Activated naive CD4-positive, alpha-beta T cell treated with Interleukin-2 at 50 U/mL for 16 hours (primary cell): Measurements from ENCODE around the gene MAP4K1.
A peak's percentile ranks its signal among the peaks of the same experiment; 100 is the strongest.

ENCODE experiments used
- DNase-seq: peaks from one replicate; pipeline ENCODE4 v3.0.0-alpha.2; 2020

MAP4K1 gene

GRCh38 chr19:38617764-38618589, at the start of gene MAP4K1:
Gene MAP4K1, minus strand, starts transcription at chr19:38617953. Its CDS starts 58 bp downstream, at chr19:38617895.
- peak; percentile 68 for DNase-seq

DNA sequence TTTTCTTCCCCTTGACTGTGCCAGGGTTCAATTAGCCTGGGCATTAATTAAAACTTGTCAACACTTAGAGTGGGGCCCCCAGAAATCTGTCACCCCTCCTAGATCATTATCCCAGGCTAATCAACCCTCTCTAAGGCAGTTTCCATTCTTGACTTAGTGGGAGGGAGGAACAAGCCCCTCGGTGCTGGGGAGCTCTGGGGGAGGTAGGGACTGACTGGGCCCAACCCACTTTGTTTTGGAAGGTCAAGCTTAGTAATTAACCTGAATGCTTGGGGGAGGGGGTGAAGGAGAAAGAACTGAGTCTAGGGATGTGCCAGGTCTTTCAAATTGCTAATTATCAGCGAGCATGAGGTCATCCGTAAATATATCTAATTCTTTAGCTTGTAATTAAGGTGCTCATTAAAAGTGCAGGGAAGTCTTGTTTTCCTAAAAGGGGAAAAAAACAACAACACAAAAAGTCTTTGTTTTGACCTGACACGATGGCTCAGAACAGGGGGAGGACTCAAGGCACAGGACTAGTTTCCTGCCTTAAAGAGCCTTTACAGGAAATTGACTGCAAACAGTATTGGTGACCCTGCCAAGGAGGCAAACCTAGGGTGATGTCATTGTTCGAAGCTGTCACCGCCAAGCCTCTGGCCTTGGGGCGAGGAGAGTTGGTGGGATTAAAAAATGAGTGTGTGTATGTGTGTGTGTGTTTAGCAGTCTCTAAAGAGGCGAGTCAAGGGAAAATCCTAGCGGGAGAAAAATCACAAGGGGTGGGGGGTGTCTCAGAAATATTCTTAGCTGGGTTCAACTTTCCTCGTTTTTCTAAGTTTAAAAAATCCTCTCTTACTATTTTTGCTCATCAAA, 49.1 kb upstream of the MAP4K1 start:
- DNase-seq, result peak; percentile 40

DNA sequence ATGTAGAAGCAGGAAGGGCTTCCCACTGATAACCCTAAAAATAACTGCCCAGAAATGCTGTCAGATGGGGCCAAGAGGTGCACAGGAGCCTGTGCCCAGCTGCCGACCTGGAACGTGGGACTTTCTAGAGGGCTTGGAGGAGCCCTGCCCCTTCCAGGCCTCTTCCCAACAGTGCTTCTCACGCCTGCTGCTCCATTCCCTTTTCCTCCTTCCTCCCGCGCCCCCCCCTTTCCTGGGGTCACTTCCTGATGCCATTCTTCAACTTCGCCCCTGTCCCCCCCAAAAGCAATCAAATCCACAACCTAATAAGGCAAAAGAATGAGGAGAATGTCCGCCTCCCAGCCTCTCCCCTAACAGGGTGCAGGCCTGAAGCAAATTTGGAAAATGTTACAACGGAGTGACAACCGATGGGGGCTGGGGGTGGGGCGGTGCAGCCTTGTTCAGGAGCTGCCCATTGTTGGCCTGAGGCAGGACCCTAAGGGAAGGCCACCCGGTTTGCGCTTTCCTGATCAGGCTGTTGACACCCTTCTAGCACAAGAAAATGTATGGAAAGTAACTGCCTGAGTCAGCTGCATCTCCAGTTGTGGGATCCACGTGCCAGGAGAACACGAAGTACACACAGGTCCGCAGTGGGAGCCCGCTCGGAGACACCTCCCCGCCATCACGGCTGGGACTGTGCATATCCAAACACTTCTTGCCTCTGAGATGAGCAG, 48.4 kb upstream of the MAP4K1 start:
- no peak for DNase-seq

- no peak for DNase-seq
Measured at GRCh38 chr19:38665219-38665931, 47.6 kb upstream of the MAP4K1 start.

GRCh38 chr19:38664503-38665211, 46.9 kb upstream of the MAP4K1 start:
- DNase-seq, result no peak

- no peak for DNase-seq
Measured at GRCh38 chr19:38663957-38664502, 46.3 kb upstream of the MAP4K1 start.

DNA sequence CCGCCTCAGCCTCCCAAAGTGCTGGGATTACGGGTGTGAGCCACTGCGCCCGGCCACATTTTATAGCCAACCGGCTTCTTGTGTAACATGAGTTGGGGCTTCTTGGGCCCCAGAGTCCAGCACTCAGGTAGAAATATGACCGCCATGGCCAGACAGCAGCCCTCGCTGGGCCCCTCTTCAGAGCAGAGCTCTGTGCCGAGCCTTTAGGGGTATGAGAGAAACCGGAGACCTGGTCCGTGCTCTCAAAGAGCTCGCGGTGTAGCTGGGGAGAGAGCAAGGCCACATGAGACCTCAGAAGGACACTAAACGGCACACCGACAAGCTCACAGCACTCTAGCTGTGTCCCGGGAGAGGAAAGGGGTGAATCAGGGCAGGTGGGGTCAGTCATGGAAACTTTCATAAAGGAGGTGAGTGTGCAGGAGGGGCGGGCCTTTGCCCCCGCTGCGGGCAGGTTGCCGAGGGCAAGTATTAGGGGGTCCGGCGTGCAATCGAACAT, 45.5 kb upstream of the MAP4K1 start:
- DNase-seq, result no peak

GRCh38 chr19:38662537-38663155, 44.9 kb upstream of the MAP4K1 start:
- no peak for DNase-seq

GRCh38 chr19:38661996-38662395, 44.2 kb upstream of the MAP4K1 start:
- no peak for DNase-seq

- DNase-seq, result no peak
Measured at GRCh38 chr19:38661136-38661535, 43.4 kb upstream of the MAP4K1 start.

DNA sequence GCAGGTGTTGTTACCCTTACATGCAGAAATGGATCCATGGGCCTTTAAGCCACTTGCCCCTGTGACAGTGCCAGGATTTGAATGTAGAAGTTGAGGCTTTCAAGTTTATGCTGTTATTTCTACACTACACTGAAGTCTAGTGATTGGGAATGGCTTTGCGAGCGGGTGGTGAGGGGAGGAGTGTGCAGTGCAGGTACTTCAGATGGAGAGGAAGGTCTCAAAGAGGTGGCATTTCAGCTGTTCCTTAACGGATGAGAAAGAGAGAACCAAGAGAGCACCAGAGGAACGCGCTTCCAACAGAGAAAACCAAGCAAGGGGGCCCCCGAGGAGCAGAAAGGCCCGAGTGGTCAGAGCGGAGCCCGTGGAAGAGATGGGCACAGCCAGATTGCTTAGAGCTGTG, 43.0 kb upstream of the MAP4K1 start:
- DNase-seq, result no peak

- DNase-seq, result no peak
Measured at GRCh38 chr19:38658462-38659306, 40.9 kb upstream of the MAP4K1 start.

GRCh38 chr19:38657633-38658222, 40.0 kb upstream of the MAP4K1 start:
- peak; percentile 29 for DNase-seq

GRCh38 chr19:38656171-38656981, 38.6 kb upstream of the MAP4K1 start:
- DNase-seq, result peak; percentile 33

DNA sequence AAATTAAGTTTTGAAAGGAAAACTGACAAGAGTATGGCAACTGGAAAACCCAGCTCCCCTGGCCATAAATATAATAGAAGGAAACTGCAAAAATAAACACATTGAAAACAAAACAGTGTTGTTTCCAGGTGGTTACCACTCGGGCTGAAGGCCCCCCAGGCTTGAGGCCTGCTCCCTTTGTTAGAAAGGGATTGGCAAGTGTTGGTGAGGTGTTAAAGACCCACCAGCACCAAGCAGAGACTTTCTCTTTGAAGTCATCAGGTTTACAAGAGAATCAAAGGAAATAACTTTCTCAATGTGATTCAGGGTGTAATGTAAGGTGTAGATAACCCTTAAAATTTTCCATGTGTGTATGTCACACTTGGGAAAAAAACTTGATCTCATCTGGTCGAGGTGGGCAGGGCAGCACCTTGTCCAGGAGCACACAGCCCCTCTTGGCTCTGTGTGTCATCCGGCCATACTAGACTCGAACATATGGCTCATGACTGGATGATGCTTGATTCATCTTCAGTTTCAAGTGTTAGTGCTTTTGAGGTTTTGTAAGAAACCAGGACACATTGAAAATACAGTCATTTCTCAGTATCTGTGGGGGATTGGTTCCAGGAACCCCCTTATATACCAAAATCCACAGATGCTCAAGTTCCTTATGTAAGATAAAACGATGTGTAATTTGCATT, 37.5 kb upstream of the MAP4K1 start:
- DNase-seq, result peak; percentile 53

- no peak for DNase-seq
Measured at GRCh38 chr19:38654628-38655055, 36.9 kb upstream of the MAP4K1 start.

DNA sequence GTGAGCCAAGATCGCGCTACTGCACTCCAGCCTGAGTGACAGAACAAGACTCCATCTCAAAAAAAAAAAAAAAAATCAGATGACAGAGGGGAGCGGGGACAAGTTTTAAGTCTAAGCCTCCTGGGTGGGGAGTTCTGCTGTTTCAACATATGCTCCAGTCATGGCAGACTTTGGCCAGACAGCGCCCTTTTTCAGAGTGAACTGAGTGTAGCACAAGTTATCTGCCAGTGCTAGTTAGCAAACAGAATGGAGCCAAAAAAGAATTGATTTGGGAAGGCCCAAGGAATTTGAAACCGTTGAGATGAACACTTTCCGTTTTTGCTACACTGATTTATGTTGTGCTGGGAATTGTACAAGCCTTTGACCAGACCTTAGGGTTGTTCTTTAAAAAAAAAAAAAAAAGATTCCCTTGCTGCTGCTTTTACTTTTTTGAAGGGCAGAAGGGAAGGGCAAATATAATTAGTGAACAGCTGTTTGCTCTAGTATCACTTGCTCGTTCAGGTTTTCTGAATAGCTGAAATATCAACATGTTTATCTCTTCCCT, 35.3 kb upstream of the MAP4K1 start:
- no peak for DNase-seq
